MCF 10A (cell line): Measurements from ENCODE around the gene SLC9B2. TPM values are rescaled to one million over a fixed set of nuclear protein-coding genes. Genes with fewer than 3 reads are reported as not detected.
A peak's percentile ranks its signal among the peaks of the same experiment; 100 is the strongest.

Experiments
- BruUV-seq: library from RNA; stranded (reverse); fragments of 400-500 nt; replicated peaks from 2 replicates; lab custom pipeline; 2021; lab: Mats Ljungman, UMichigan
- CTCF ChIA-PET: fragments of 300-600 bp; sonication (Branson Sonifier 250); formaldehyde crosslinking; extraction: SDS; loops from one replicate; lab custom pipeline; 2021; ENCODE audit warnings: antibody characterized with exemption, inconsistent platforms; lab: Yijun Ruan, JAX
- POLR2A ChIA-PET: fragments of 300-600, 350-650 bp; sonication (Branson Sonifier 250); formaldehyde crosslinking; extraction: SDS; loops from one replicate; lab custom pipeline; 2020; ENCODE audit warnings: antibody characterized with exemption, inconsistent platforms; lab: Yijun Ruan, JAX
- DNase-seq: peaks from one replicate; pipeline ENCODE4 v3.0.0-alpha.2; 2018; ENCODE audit not compliant: unreplicated experiment
- H3K27ac Mint-ChIP-seq: one replicate; pipeline ENCODE4 v1.8.0; 2022; ENCODE audit warnings: mild to moderate bottlenecking, low read depth, mixed read lengths; ENCODE audit not compliant: unreplicated experiment
- H3K27me3 Mint-ChIP-seq: one replicate; pipeline ENCODE4 v1.8.0; 2022; ENCODE audit warnings: mixed read lengths; ENCODE audit not compliant: insufficient read depth, unreplicated experiment
- H3K36me3 Mint-ChIP-seq: one replicate; pipeline ENCODE4 v1.8.0; 2022; ENCODE audit warnings: mild to moderate bottlenecking, moderate library complexity, mixed read lengths; ENCODE audit not compliant: insufficient read depth, unreplicated experiment
- H3K4me1 Mint-ChIP-seq: one replicate; pipeline ENCODE4 v1.8.0; 2022; ENCODE audit warnings: mixed read lengths; ENCODE audit not compliant: insufficient read depth, unreplicated experiment
- H3K4me3 Mint-ChIP-seq: one replicate; pipeline ENCODE4 v1.8.0; 2022; ENCODE audit warnings: mild to moderate bottlenecking, moderate library complexity, mixed read lengths; ENCODE audit not compliant: unreplicated experiment
- H3K9me3 Mint-ChIP-seq: one replicate; pipeline ENCODE4 v1.8.0; 2022; ENCODE audit warnings: mixed read lengths; ENCODE audit not compliant: unreplicated experiment
- CTCF ChIP-seq: fragments of 200-600 bp; IDR thresholded peaks from one replicate; pipeline ENCODE4 v1.8.0; 2022; ENCODE audit warnings: antibody characterized with exemption, mild to moderate bottlenecking; ENCODE audit not compliant: unreplicated experiment
- intact Hi-C: fragments of 100-400 bp; cut with micrococcal nuclease; formaldehyde crosslinking; loops from 2 replicates; pipeline ENCODE4 v1.14.1; 2022
- total RNA-seq: library from RNA; stranded (reverse); gene quantifications from 2 replicates; pipeline ENCODE4 v1.2.3, GENCODE V29; 2022

SLC9B2 gene
- total RNA-seq, 1 experiment from 2014 or later = 28.7 TPM

- POLR2A ChIA-PET = interaction anchor here (0.5 kb wide), 1 partner anchor 605 kb away, joined by 3 read pairs; no protein-coding TSS in a partner anchor
- CTCF ChIA-PET = interaction anchor here (0.6 to 2.4 kb wide), 5 partner anchors 12 to 771 kb away, joined by 3 to 8 read pairs (median 4); partner anchors contain the start of gene BDH2
- H3K4me1 Mint-ChIP-seq = no peaks in the 10 kb centered on the region
- H3K4me3 Mint-ChIP-seq = no peak overlapping the region
- BruUV-seq = no TSS peak
- H3K36me3 Mint-ChIP-seq = peaks cover 25% of the 10 kb centered on the region
- intact Hi-C loops = no loop called here
- H3K27ac Mint-ChIP-seq = no peak overlapping the region
- H3K27me3 Mint-ChIP-seq = no peaks in the 10 kb centered on the region
- TF ChIP-seq CTCF = no peak
- no peak for DNase-seq
- H3K9me3 Mint-ChIP-seq = no peaks in the 10 kb centered on the region
Measured at GRCh38 chr4:103044183-103044582, 32.4 kb downstream of the SLC9B2 start.

GRCh38 chr4:103036169-103036568 lies 40.4 kb downstream of the SLC9B2 start:
- no peaks in the 10 kb centered on the region for H3K9me3 Mint-ChIP-seq
- H3K4me3 Mint-ChIP-seq = no peak overlapping the region
- DNase-seq = no peak
- POLR2A ChIA-PET = no interaction called here
- TF ChIP-seq CTCF = no peak
- CTCF ChIA-PET = interaction anchor here (0.7 to 1.3 kb wide), 3 partner anchors 17 to 212 kb away, joined by 3 to 5 read pairs (median 4); no protein-coding TSS in a partner anchor
- H3K27me3 Mint-ChIP-seq = no peaks in the 10 kb centered on the region
- BruUV-seq = no TSS peak
- no peaks in the 10 kb centered on the region for H3K4me1 Mint-ChIP-seq
- H3K27ac Mint-ChIP-seq = no peak overlapping the region
- intact Hi-C loops = no loop called here
- H3K36me3 Mint-ChIP-seq = peaks cover 19% of the 10 kb centered on the region

- no peaks in the 10 kb centered on the region for H3K4me1 Mint-ChIP-seq
- no peaks in the 10 kb centered on the region for H3K9me3 Mint-ChIP-seq
- CTCF ChIA-PET = interaction anchor here (0.6 to 1.5 kb wide), 15 partner anchors 11 to 617 kb away, joined by 3 to 5 read pairs (median 3); no protein-coding TSS in a partner anchor
- POLR2A ChIA-PET = interaction anchor here (0.6 to 1.4 kb wide), 3 partner anchors 13 to 205 kb away, joined by 3 read pairs; partner anchors contain the start of genes SLC9B1, SLC9B2 and UBE2D3
- DNase-seq = peak; percentile 62
- no peak overlapping the region for H3K4me3 Mint-ChIP-seq
- peaks cover 29% of the 10 kb centered on the region for H3K36me3 Mint-ChIP-seq
- no TSS peak for BruUV-seq
- H3K27ac Mint-ChIP-seq = no peak overlapping the region
- intact Hi-C loops = no loop called here
- peak; percentile 32 for TF ChIP-seq CTCF
- H3K27me3 Mint-ChIP-seq = no peaks in the 10 kb centered on the region
Measured at GRCh38 chr4:103032574-103032973, 44.0 kb downstream of the SLC9B2 start.

- TF ChIP-seq CTCF = no peak
- Mint-ChIP-seq H3K27ac (no peak overlapping the region), H3K27me3 (no peaks in the 10 kb centered on the region), H3K4me1 (peaks cover 1% of the 10 kb centered on the region), H3K9me3 (no peaks in the 10 kb centered on the region), H3K4me3 (no peak overlapping the region), H3K36me3 (peaks cover 20% of the 10 kb centered on the region)
- ChIA-PET CTCF (no interaction called here), POLR2A (interaction anchor here (2.1 kb wide), 1 partner anchor 11 kb away, joined by 9 read pairs; the partner anchor contains the start of gene SLC9B1)
- BruUV-seq = no TSS peak
- intact Hi-C loops = no loop called here
- DNase-seq = no peak
Measured at GRCh38 chr4:103030791-103031190, 45.8 kb downstream of the SLC9B2 start.
